Measurements from ENCODE around the gene SLIT3.

The SLIT3 gene

GRCh38 chr5:168875832-168876231 lies 425.1 kb downstream of the SLIT3 start:
- Histone ChIP-seq H3K4me1 (ENCODE audit: control insufficient read depth in 2 of 2, insufficient read depth in 2 of 2, low read length in 2 of 2) (no peaks in the 10 kb centered on the region), H3K27me3 (ENCODE audit: control insufficient read depth in 2 of 2, insufficient read depth in 2 of 2, low read length in 2 of 2) (no peaks in the 10 kb centered on the region), H3K9me3 (ENCODE audit: control insufficient read depth in 2 of 2, low read length in 2 of 2) (no peaks in the 10 kb centered on the region), H3K36me3 (ENCODE audit: control insufficient read depth in 2 of 2, insufficient read depth in 2 of 2, low read length in 2 of 2) (no peaks in the 10 kb centered on the region), H3K9ac (ENCODE audit: low read depth in 1 of 2, low read length in 2 of 2) (no peak overlapping the region), H3K4me3 (ENCODE audit: low read length in 2 of 2) (no peak overlapping the region), H3K27ac (ENCODE audit: low read depth in 2 of 2, low read length in 2 of 2) (no peak overlapping the region)

GRCh38 chr5:168874713-168875380 lies 426.1 kb downstream of the SLIT3 start:
- no peak overlapping the region for H3K27ac ChIP-seq (ENCODE audit: low read depth in 2 of 2, low read length in 2 of 2)
- H3K36me3 ChIP-seq (ENCODE audit: control insufficient read depth in 2 of 2, insufficient read depth in 2 of 2, low read length in 2 of 2), result no peaks in the 10 kb centered on the region
- H3K9me3 ChIP-seq (ENCODE audit: control insufficient read depth in 2 of 2, low read length in 2 of 2), result no peaks in the 10 kb centered on the region
- no peaks in the 10 kb centered on the region for H3K27me3 ChIP-seq (ENCODE audit: control insufficient read depth in 2 of 2, insufficient read depth in 2 of 2, low read length in 2 of 2)
- H3K4me1 ChIP-seq (ENCODE audit: control insufficient read depth in 2 of 2, insufficient read depth in 2 of 2, low read length in 2 of 2), result no peaks in the 10 kb centered on the region
- no peak overlapping the region for H3K9ac ChIP-seq (ENCODE audit: low read depth in 1 of 2, low read length in 2 of 2)
- no peak overlapping the region for H3K4me3 ChIP-seq (ENCODE audit: low read length in 2 of 2)

- Histone ChIP-seq H3K27ac (ENCODE audit: low read depth in 2 of 2, low read length in 2 of 2) (no peak overlapping the region), H3K27me3 (ENCODE audit: control insufficient read depth in 2 of 2, insufficient read depth in 2 of 2, low read length in 2 of 2) (no peaks in the 10 kb centered on the region), H3K4me3 (ENCODE audit: low read length in 2 of 2) (no peak overlapping the region), H3K4me1 (ENCODE audit: control insufficient read depth in 2 of 2, insufficient read depth in 2 of 2, low read length in 2 of 2) (no peaks in the 10 kb centered on the region), H3K36me3 (ENCODE audit: control insufficient read depth in 2 of 2, insufficient read depth in 2 of 2, low read length in 2 of 2) (no peaks in the 10 kb centered on the region), H3K9ac (ENCODE audit: low read depth in 1 of 2, low read length in 2 of 2) (no peak overlapping the region), H3K9me3 (ENCODE audit: control insufficient read depth in 2 of 2, low read length in 2 of 2) (no peaks in the 10 kb centered on the region)
These were observed 428.7 kb downstream of the SLIT3 start for GRCh38 chr5:168872246-168872645.

- Histone ChIP-seq H3K9ac (ENCODE audit: low read depth in 1 of 2, low read length in 2 of 2) (no peak overlapping the region), H3K36me3 (ENCODE audit: control insufficient read depth in 2 of 2, insufficient read depth in 2 of 2, low read length in 2 of 2) (no peaks in the 10 kb centered on the region), H3K27ac (ENCODE audit: low read depth in 2 of 2, low read length in 2 of 2) (no peak overlapping the region), H3K4me3 (ENCODE audit: low read length in 2 of 2) (no peak overlapping the region), H3K4me1 (ENCODE audit: control insufficient read depth in 2 of 2, insufficient read depth in 2 of 2, low read length in 2 of 2) (no peaks in the 10 kb centered on the region), H3K27me3 (ENCODE audit: control insufficient read depth in 2 of 2, insufficient read depth in 2 of 2, low read length in 2 of 2) (no peaks in the 10 kb centered on the region), H3K9me3 (ENCODE audit: control insufficient read depth in 2 of 2, low read length in 2 of 2) (no peaks in the 10 kb centered on the region)
These were observed 430.0 kb downstream of the SLIT3 start for GRCh38 chr5:168870910-168871309.

- no peak overlapping the region for H3K9ac ChIP-seq (ENCODE audit: low read depth in 1 of 2, low read length in 2 of 2)
- no peaks in the 10 kb centered on the region for H3K9me3 ChIP-seq (ENCODE audit: control insufficient read depth in 2 of 2, low read length in 2 of 2)
- no peak overlapping the region for H3K27ac ChIP-seq (ENCODE audit: low read depth in 2 of 2, low read length in 2 of 2)
- no peaks in the 10 kb centered on the region for H3K36me3 ChIP-seq (ENCODE audit: control insufficient read depth in 2 of 2, insufficient read depth in 2 of 2, low read length in 2 of 2)
- H3K27me3 ChIP-seq (ENCODE audit: control insufficient read depth in 2 of 2, insufficient read depth in 2 of 2, low read length in 2 of 2), result no peaks in the 10 kb centered on the region
- H3K4me3 ChIP-seq (ENCODE audit: low read length in 2 of 2), result no peak overlapping the region
- H3K4me1 ChIP-seq (ENCODE audit: control insufficient read depth in 2 of 2, insufficient read depth in 2 of 2, low read length in 2 of 2), result no peaks in the 10 kb centered on the region
These were observed 431.2 kb downstream of the SLIT3 start for GRCh38 chr5:168869615-168870227.

- Histone ChIP-seq H3K4me1 (ENCODE audit: control insufficient read depth in 2 of 2, insufficient read depth in 2 of 2, low read length in 2 of 2) (no peaks in the 10 kb centered on the region), H3K9ac (ENCODE audit: low read depth in 1 of 2, low read length in 2 of 2) (no peak overlapping the region), H3K27ac (ENCODE audit: low read depth in 2 of 2, low read length in 2 of 2) (no peak overlapping the region), H3K27me3 (ENCODE audit: control insufficient read depth in 2 of 2, insufficient read depth in 2 of 2, low read length in 2 of 2) (no peaks in the 10 kb centered on the region), H3K4me3 (ENCODE audit: low read length in 2 of 2) (no peak overlapping the region), H3K36me3 (ENCODE audit: control insufficient read depth in 2 of 2, insufficient read depth in 2 of 2, low read length in 2 of 2) (no peaks in the 10 kb centered on the region), H3K9me3 (ENCODE audit: control insufficient read depth in 2 of 2, low read length in 2 of 2) (no peaks in the 10 kb centered on the region)
These were observed 433.7 kb downstream of the SLIT3 start for GRCh38 chr5:168867241-168867640.

- Histone ChIP-seq H3K9ac (ENCODE audit: low read depth in 1 of 2, low read length in 2 of 2) (no peak overlapping the region), H3K4me3 (ENCODE audit: low read length in 2 of 2) (no peak overlapping the region), H3K9me3 (ENCODE audit: control insufficient read depth in 2 of 2, low read length in 2 of 2) (no peaks in the 10 kb centered on the region), H3K27me3 (ENCODE audit: control insufficient read depth in 2 of 2, insufficient read depth in 2 of 2, low read length in 2 of 2) (no peaks in the 10 kb centered on the region), H3K4me1 (ENCODE audit: control insufficient read depth in 2 of 2, insufficient read depth in 2 of 2, low read length in 2 of 2) (no peaks in the 10 kb centered on the region), H3K36me3 (ENCODE audit: control insufficient read depth in 2 of 2, insufficient read depth in 2 of 2, low read length in 2 of 2) (no peaks in the 10 kb centered on the region), H3K27ac (ENCODE audit: low read depth in 2 of 2, low read length in 2 of 2) (no peak overlapping the region)
These were observed 435.0 kb downstream of the SLIT3 start for GRCh38 chr5:168865968-168866367.

GRCh38 chr5:168863021-168863420 lies 437.9 kb downstream of the SLIT3 start:
- no peaks in the 10 kb centered on the region for H3K4me1 ChIP-seq (ENCODE audit: control insufficient read depth in 2 of 2, insufficient read depth in 2 of 2, low read length in 2 of 2)
- H3K4me3 ChIP-seq (ENCODE audit: low read length in 2 of 2), result no peak overlapping the region
- H3K9ac ChIP-seq (ENCODE audit: low read depth in 1 of 2, low read length in 2 of 2), result no peak overlapping the region
- no peaks in the 10 kb centered on the region for H3K9me3 ChIP-seq (ENCODE audit: control insufficient read depth in 2 of 2, low read length in 2 of 2)
- H3K27ac ChIP-seq (ENCODE audit: low read depth in 2 of 2, low read length in 2 of 2), result no peak overlapping the region
- H3K36me3 ChIP-seq (ENCODE audit: control insufficient read depth in 2 of 2, insufficient read depth in 2 of 2, low read length in 2 of 2), result no peaks in the 10 kb centered on the region
- no peaks in the 10 kb centered on the region for H3K27me3 ChIP-seq (ENCODE audit: control insufficient read depth in 2 of 2, insufficient read depth in 2 of 2, low read length in 2 of 2)

GRCh38 chr5:168860503-168860902 lies 440.4 kb downstream of the SLIT3 start:
- H3K27me3 ChIP-seq (ENCODE audit: control insufficient read depth in 2 of 2, insufficient read depth in 2 of 2, low read length in 2 of 2), result no peaks in the 10 kb centered on the region
- H3K9ac ChIP-seq (ENCODE audit: low read depth in 1 of 2, low read length in 2 of 2), result no peak overlapping the region
- no peak overlapping the region for H3K4me3 ChIP-seq (ENCODE audit: low read length in 2 of 2)
- H3K4me1 ChIP-seq (ENCODE audit: control insufficient read depth in 2 of 2, insufficient read depth in 2 of 2, low read length in 2 of 2), result no peaks in the 10 kb centered on the region
- H3K27ac ChIP-seq (ENCODE audit: low read depth in 2 of 2, low read length in 2 of 2), result no peak overlapping the region
- no peaks in the 10 kb centered on the region for H3K36me3 ChIP-seq (ENCODE audit: control insufficient read depth in 2 of 2, insufficient read depth in 2 of 2, low read length in 2 of 2)
- H3K9me3 ChIP-seq (ENCODE audit: control insufficient read depth in 2 of 2, low read length in 2 of 2), result no peaks in the 10 kb centered on the region

- Histone ChIP-seq H3K36me3 (ENCODE audit: control insufficient read depth in 2 of 2, insufficient read depth in 2 of 2, low read length in 2 of 2) (no peaks in the 10 kb centered on the region), H3K9me3 (ENCODE audit: control insufficient read depth in 2 of 2, low read length in 2 of 2) (no peaks in the 10 kb centered on the region), H3K4me1 (ENCODE audit: control insufficient read depth in 2 of 2, insufficient read depth in 2 of 2, low read length in 2 of 2) (no peaks in the 10 kb centered on the region), H3K27me3 (ENCODE audit: control insufficient read depth in 2 of 2, insufficient read depth in 2 of 2, low read length in 2 of 2) (no peaks in the 10 kb centered on the region), H3K4me3 (ENCODE audit: low read length in 2 of 2) (no peak overlapping the region), H3K27ac (ENCODE audit: low read depth in 2 of 2, low read length in 2 of 2) (no peak overlapping the region), H3K9ac (ENCODE audit: low read depth in 1 of 2, low read length in 2 of 2) (no peak overlapping the region)
These were observed 440.9 kb downstream of the SLIT3 start for GRCh38 chr5:168860081-168860480.
